CD4-positive, CD25-positive, alpha-beta regulatory T cell (primary cell): ENCODE results near the gene EP400. TPM values are rescaled to one million over a fixed set of nuclear protein-coding genes. Genes with fewer than 3 reads are reported as not detected.

ENCODE experiments used
- ATAC-seq, 2 donors: fragments of 150-1000 bp; cut with Tn5 transposase; one replicate each; pipeline ENCODE4 v1.10.0; 2021; ENCODE audit warnings: low read depth in 2 of 2, moderate number of reproducible peaks in 2 of 2, moderate library complexity in 1 of 2
- DNase-seq, 3 donors: peaks; one replicate each; pipeline versions ENCODE4 v3.0.0 to v3.0.0-alpha.2; 2012 to 2022; ENCODE audit warnings: mixed read lengths in 1 of 3
- H3K27ac ChIP-seq: one replicate; pipeline ENCODE4 v1.7.0; 2013; ENCODE audit warnings: mild to moderate bottlenecking, low read length; ENCODE audit not compliant: insufficient read depth, poor library complexity, severe bottlenecking
- H3K27me3 ChIP-seq: one replicate; pipeline ENCODE4 v1.7.0; 2013; ENCODE audit warnings: low read length; ENCODE audit not compliant: control insufficient read depth, insufficient read depth
- H3K36me3 ChIP-seq: one replicate; pipeline ENCODE4 v1.7.0; 2013; ENCODE audit warnings: mild to moderate bottlenecking, low read length, moderate library complexity; ENCODE audit not compliant: control insufficient read depth, insufficient read depth
- H3K4me1 ChIP-seq: 2 replicates; pipeline ENCODE4 v1.7.0; 2013; ENCODE audit warnings: mild to moderate bottlenecking, low read length; ENCODE audit not compliant: insufficient read depth, control insufficient read depth, poor library complexity, severe bottlenecking
- H3K4me3 ChIP-seq: one replicate; pipeline ENCODE4 v1.7.0; 2013; ENCODE audit warnings: low read depth, mild to moderate bottlenecking, low read length, moderate library complexity
- H3K9me3 ChIP-seq, 2 experiments: 1 replicate in 1 of 2; 2 replicates in 1 of 2; pipeline ENCODE4 v1.7.0; 2013; ENCODE audit warnings: low read length in 2 of 2, mild to moderate bottlenecking in 1 of 2, moderate library complexity in 1 of 2; ENCODE audit not compliant: control insufficient read depth in 2 of 2
- H3K27ac Mint-ChIP-seq, 3 donors: one replicate each; pipeline ENCODE4 v1.8.0; 2020 to 2022; ENCODE audit warnings: mild to moderate bottlenecking in 3 of 3, mixed read lengths in 3 of 3, moderate library complexity in 2 of 3
- H3K27me3 Mint-ChIP-seq: one replicate; pipeline ENCODE4 v1.8.0; 2022; ENCODE audit warnings: mild to moderate bottlenecking, mixed read lengths
- H3K36me3 Mint-ChIP-seq: one replicate; pipeline ENCODE4 v1.8.0; 2020; ENCODE audit warnings: mixed read lengths
- H3K4me1 Mint-ChIP-seq, 4 donors: one replicate each; pipeline ENCODE4 v1.8.0; 2020 to 2022; ENCODE audit warnings: mixed read lengths in 4 of 4, mild to moderate bottlenecking in 1 of 4
- H3K4me3 Mint-ChIP-seq, 4 donors: one replicate each; pipeline ENCODE4 v1.8.0; 2020 to 2022; ENCODE audit warnings: mild to moderate bottlenecking in 4 of 4, mixed read lengths in 4 of 4, moderate library complexity in 3 of 4
- H3K9me3 Mint-ChIP-seq, 7 donors: one replicate each; pipeline ENCODE4 v1.8.0; 2020 to 2022; ENCODE audit warnings: mixed read lengths in 7 of 7, mild to moderate bottlenecking in 3 of 7, moderate library complexity in 2 of 7
- polyA plus RNA-seq, 4 donors: library from polyadenylated mRNA; unstranded; fragments of 300-500 nt; fragmentation: Illumina TruSeq; gene quantifications; one replicate each; pipeline ENCODE4 v1.2.3, GENCODE V29; 2021
- total RNA-seq: library from RNA; stranded (reverse); gene quantifications from one replicate; pipeline ENCODE4 v1.2.3, GENCODE V29; 2022

EP400 gene
- total and polyA plus RNA-seq, 5 donors from 2014 or later: 1.2 to 77.9 (median 1.9) TPM

GRCh38 chr12:132127041-132127440 is 177.3 kb downstream of the EP400 start:
- Histone ChIP-seq H3K9me3 (no peaks in the 10 kb centered on the region), H3K27me3 (no peaks in the 10 kb centered on the region), H3K4me1 (no peaks in the 10 kb centered on the region), H3K36me3 (peaks cover 34% of the 10 kb centered on the region), H3K27ac (no peak overlapping the region), H3K4me3 (no peak overlapping the region)
- no peak overlapping the region for H3K4me3 Mint-ChIP-seq
- H3K9me3 Mint-ChIP-seq: peaks cover 0 to 8% (median 0%) of the 10 kb centered on the region in 7 donors
- H3K27me3 Mint-ChIP-seq: no peaks in the 10 kb centered on the region
- no peaks in the 10 kb centered on the region for H3K4me1 Mint-ChIP-seq
- H3K36me3 Mint-ChIP-seq: peaks cover 53% of the 10 kb centered on the region
- H3K27ac Mint-ChIP-seq: no peak overlapping the region
- ATAC-seq (no peak), DNase-seq (no peak)

- no peaks in the 10 kb centered on the region for H3K4me1 Mint-ChIP-seq
- no peak for ATAC-seq
- Histone ChIP-seq H3K4me3 (no peak overlapping the region), H3K9me3 (no peaks in the 10 kb centered on the region), H3K36me3 (peaks cover 28% of the 10 kb centered on the region), H3K27me3 (no peaks in the 10 kb centered on the region), H3K4me1 (no peaks in the 10 kb centered on the region), H3K27ac (no peak overlapping the region)
- H3K27ac Mint-ChIP-seq: no peak overlapping the region
- peaks cover 0 to 8% (median 0%) of the 10 kb centered on the region in 7 donors for H3K9me3 Mint-ChIP-seq
- peaks cover 44% of the 10 kb centered on the region for H3K36me3 Mint-ChIP-seq
- H3K27me3 Mint-ChIP-seq: no peaks in the 10 kb centered on the region
- no peak overlapping the region for H3K4me3 Mint-ChIP-seq
- no peak for DNase-seq
Observed at GRCh38 chr12:132129007-132129406, 179.3 kb downstream of the EP400 start.

- ATAC-seq (no peak), DNase-seq (no peak)
- H3K36me3 Mint-ChIP-seq: peaks cover 32% of the 10 kb centered on the region
- H3K9me3 Mint-ChIP-seq: peaks cover 0 to 8% (median 0%) of the 10 kb centered on the region in 7 donors
- Histone ChIP-seq H3K27ac (no peak overlapping the region), H3K9me3 (no peaks in the 10 kb centered on the region), H3K36me3 (peaks cover 23% of the 10 kb centered on the region), H3K4me1 (no peaks in the 10 kb centered on the region), H3K4me3 (no peak overlapping the region), H3K27me3 (no peaks in the 10 kb centered on the region)
- no peaks in the 10 kb centered on the region for H3K4me1 Mint-ChIP-seq
- no peak overlapping the region for H3K4me3 Mint-ChIP-seq
- no peaks in the 10 kb centered on the region for H3K27me3 Mint-ChIP-seq
- H3K27ac Mint-ChIP-seq: no peak overlapping the region
Observed at GRCh38 chr12:132130690-132131089, 180.9 kb downstream of the EP400 start.

Other genes starting within 250 kb of the EP400 start
- 105 TPM for gene SFSWAP, start 238.9 kb upstream of the EP400 start, total RNA-seq
- gene SFSWAP, start 238.9 kb upstream of the EP400 start, polyA plus RNA-seq: 10 to 100 TPM; 14.6 to 18.6 (median 18.2) TPM
- gene MMP17, start 121.5 kb upstream of the EP400 start, total RNA-seq: not detected
- under 1 TPM in 1 of 4 donors, not detected in 3; 0.51 TPM for gene MMP17, start 121.5 kb upstream of the EP400 start, polyA plus RNA-seq
- 90.0 TPM for gene ULK1, start 55.3 kb upstream of the EP400 start, total RNA-seq
- gene ULK1, start 55.3 kb upstream of the EP400 start, polyA plus RNA-seq: under 1 TPM; 0.20 to 0.48 (median 0.46) TPM
- gene PUS1, start 20.7 kb upstream of the EP400 start, total RNA-seq: 26.0 TPM
- 10 to 100 TPM; 14.0 to 18.6 (median 17.3) TPM for gene PUS1, start 20.7 kb upstream of the EP400 start, polyA plus RNA-seq
- gene DDX51, start 194.4 kb downstream of the EP400 start, total RNA-seq: 41.2 TPM
- gene DDX51, start 194.4 kb downstream of the EP400 start, polyA plus RNA-seq: 1 to 10 TPM; 4.8 to 7.6 (median 6.1) TPM
- 17.0 TPM for gene NOC4L, start 194.5 kb downstream of the EP400 start, total RNA-seq
- 10 to 100 TPM; 18.9 to 26.9 (median 22.2) TPM for gene NOC4L, start 194.5 kb downstream of the EP400 start, polyA plus RNA-seq